ENCODE data around the gene ATP6V0E2. TPM values are rescaled to one million over a fixed set of nuclear protein-coding genes. Genes with fewer than 3 reads are reported as not detected.

Gene ATP6V0E2
- total RNA-seq, 1 donor from 2014 or later = 17.9 TPM

Other genes starting within 250 kb of the ATP6V0E2 start
- gene ZNF467, start 100.4 kb upstream of the ATP6V0E2 start, total RNA-seq = 23.0 TPM
- gene ZNF862, start 35.6 kb upstream of the ATP6V0E2 start, total RNA-seq = 20.7 TPM

Data from lower lobe of right lung (tissue), 1 donor.